ENCODE measurements around the gene PRDX3. TPM values are rescaled to one million over a fixed set of nuclear protein-coding genes. Genes with fewer than 3 reads are reported as not detected.
"Not testable (repeated sequence)": the region's sequence is repeated elsewhere in the genome, so short reads cannot be mapped to it uniquely, and the experiment has no call there.

The PRDX3 gene
- total RNA-seq, 1 donor from 2014 or later, result 126 TPM

- DNase-seq (ENCODE audit: low spot score), result peak; percentile 72
Observed at GRCh38 chr10:119165171-119166117, 13.2 kb downstream of the PRDX3 start, which contains the start of gene SFXN4. SFXN4 (minus strand) TSS chr10:119165714; CDS start chr10:119165647, 67 bp downstream.

GRCh38 chr10:119162452-119163092 lies 16.0 kb downstream of the PRDX3 start:
- no peak for DNase-seq (ENCODE audit: low spot score)

GRCh38 chr10:119161680-119162451 lies 16.7 kb downstream of the PRDX3 start:
- DNase-seq (ENCODE audit: low spot score), result no peak

GRCh38 chr10:119159332-119159731 lies 19.3 kb downstream of the PRDX3 start:
- DNase-seq (ENCODE audit: low spot score), result no peak

- DNase-seq (ENCODE audit: low spot score), result no peak
Observed at GRCh38 chr10:119153661-119154060, 25.0 kb downstream of the PRDX3 start.

- no peak for DNase-seq (ENCODE audit: low spot score)
Observed at GRCh38 chr10:119153041-119153440, 25.6 kb downstream of the PRDX3 start.

GRCh38 chr10:119151601-119152000 lies 27.0 kb downstream of the PRDX3 start:
- not testable (repeated sequence) for DNase-seq (ENCODE audit: low spot score)

GRCh38 chr10:119149729-119150128 lies 28.9 kb downstream of the PRDX3 start:
- no peak for DNase-seq (ENCODE audit: low spot score)

GRCh38 chr10:119149157-119149556 lies 29.5 kb downstream of the PRDX3 start:
- no peak for DNase-seq (ENCODE audit: low spot score)

GRCh38 chr10:119143657-119144056 lies 35.0 kb downstream of the PRDX3 start:
- no peak for DNase-seq (ENCODE audit: low spot score)

GRCh38 chr10:119140603-119141245 lies 37.9 kb downstream of the PRDX3 start:
- no peak for DNase-seq (ENCODE audit: low spot score)

GRCh38 chr10:119139464-119140067 lies 39.0 kb downstream of the PRDX3 start:
- no peak for DNase-seq (ENCODE audit: low spot score)

GRCh38 chr10:119138346-119139306 lies 40.0 kb downstream of the PRDX3 start:
- no peak for DNase-seq (ENCODE audit: low spot score)

GRCh38 chr10:119137878-119138277 lies 40.7 kb downstream of the PRDX3 start:
- DNase-seq (ENCODE audit: low spot score), result not testable (repeated sequence)

- no peak for DNase-seq (ENCODE audit: low spot score)
Observed at GRCh38 chr10:119136084-119136483, 42.5 kb downstream of the PRDX3 start.

GRCh38 chr10:119135513-119135881 lies 43.1 kb downstream of the PRDX3 start:
- DNase-seq (ENCODE audit: low spot score), result no peak

GRCh38 chr10:119133949-119134348 lies 44.7 kb downstream of the PRDX3 start:
- no peak for DNase-seq (ENCODE audit: low spot score)

- DNase-seq (ENCODE audit: low spot score), result no peak
Observed at GRCh38 chr10:119132521-119133345, 45.9 kb downstream of the PRDX3 start.

Data from mucosa of gallbladder (tissue), 1 donor.